ENCODE results near the gene SLC18A2. TPM values are rescaled to one million over a fixed set of nuclear protein-coding genes. Genes with fewer than 3 reads are reported as not detected.

The SLC18A2 gene
- total and polyA plus RNA-seq, 9 of the 15 experiments (the other 6 are each of a cell fraction or from before 2014, with no cell fraction given): 0.03 to 5.4 (median 0.40) TPM

- Histone ChIP-seq H3K9me3 (replicated peaks; ENCODE audit: control insufficient read depth, insufficient read depth, low read depth, low read length) (no peaks in the 10 kb centered on the region), H3K4me1 (replicated peaks in 1 of 2; ENCODE audit: control insufficient read depth in 2 of 2, insufficient read depth in 2 of 2, low read length in 2 of 2) (peaks cover 0 to 19% of the 10 kb centered on the region in 2 experiments; a peak in 3 of 5 replicates), H3K27me3 (ENCODE audit: control insufficient read depth in 2 of 2, insufficient read depth in 2 of 2, low read length in 2 of 2) (peaks cover 5 to 33% of the 10 kb centered on the region in 2 experiments; a peak in 4 of 5 replicates), H3K36me3 (ENCODE audit: control insufficient read depth, insufficient read depth, low read length) (no peaks in the 10 kb centered on the region), H3K79me2 (ENCODE audit: control insufficient read depth, insufficient read depth, low read length) (no peaks in the 10 kb centered on the region), H3K9me1 (ENCODE audit: control insufficient read depth, insufficient read depth, low read length) (no peaks in the 10 kb centered on the region), H4K20me1 (replicated peaks; ENCODE audit: control insufficient read depth, insufficient read depth, low read length) (no peaks in the 10 kb centered on the region; the same call in 1 of the 2 replicates), H3K4me2 (ENCODE audit: insufficient read depth, low read length) (peak overlapping the region; percentile 64), H3K9ac (ENCODE audit: insufficient read depth in 1 of 2, low read depth in 2 of 2, low read length in 2 of 2) (peak overlapping the region in 1 of 2 experiments; percentile 28; a peak in 2 of 4 replicates), H3K27ac (ENCODE audit: extremely low read depth, low read depth, low read length) (no peak overlapping the region), H2AFZ (ENCODE audit: low read depth, low read length) (peak overlapping the region; percentile 85), H3K4me3 (peak overlapping the region; percentile 26)
- POLR2A ChIA-PET: interaction anchor here (0.6 to 1.0 kb wide), 6 partner anchors 10 to 130 kb away, joined by 3 to 5 read pairs (median 3); no protein-coding TSS in a partner anchor
- 21% methylated on average over 15 of the region's 52 CpGs for WGBS (ENCODE audit: insufficient coverage, low coverage, missing lambda C conversion rate)
- BruUV-seq (replicated peaks): no TSS peak
- FAIRE-seq: peak; percentile 61
- peak; percentile 72 to 85 (median 82) for DNase-seq (ENCODE audit: extremely low read depth in 1 of 4, low spot score in 3 of 4)
- in situ Hi-C loops (cut with MboI) (loop anchor here (25.0 kb wide), 1 partner anchor 1021 kb away; no protein-coding TSS in a partner anchor), intact Hi-C loops (cut with micrococcal nuclease) (loop anchor here (2.0 kb wide), 2 partner anchors 104 to 232 kb away; no protein-coding TSS in a partner anchor)
- CTCF ChIA-PET (ENCODE audit: low intra/inter-chr PET ratio): interaction anchor here (0.8 to 3.5 kb wide), 6 partner anchors 103 to 1042 kb away, joined by 3 to 57 read pairs (median 4); no protein-coding TSS in a partner anchor
- peak; percentile 95 for ATAC-seq
- TF ChIP-seq MYNN (IDR thresholded peaks at IDR 0.05) (no peak), MYNN (CRISPR knock-in tag; IDR thresholded peaks at IDR 0.05) (no peak), HDAC8 (tag; IDR thresholded peaks at IDR 0.05) (no peak), SREBF1 (IDR thresholded peaks at IDR 0.05; ENCODE audit: borderline replicate concordance, low read depth, low read length) (no peak), MTA3 (IDR thresholded peaks at IDR 0.05; ENCODE audit: borderline replicate concordance) (peak; percentile 30; the same call in 1 of the 2 replicates), PYGO2 (tag; IDR thresholded peaks at IDR 0.05) (no peak), TEAD1 (CRISPR knock-in tag; IDR thresholded peaks at IDR 0.05) (peak in 1 of 2 experiments; percentile 39; a peak in 1 of 4 replicates), STAG1 (CRISPR knock-in tag; IDR thresholded peaks at IDR 0.05; ENCODE audit: borderline replicate concordance) (peak; percentile 96; the same call in 1 of the 2 replicates), ARID4B (CRISPR knock-in tag; IDR thresholded peaks at IDR 0.05) (peak; percentile 66), MAX (CRISPR knock-in tag; IDR thresholded peaks at IDR 0.05) (peak; percentile 45; the same call in 1 of the 2 replicates)
- TF ChIP-seq, protein P1, sequence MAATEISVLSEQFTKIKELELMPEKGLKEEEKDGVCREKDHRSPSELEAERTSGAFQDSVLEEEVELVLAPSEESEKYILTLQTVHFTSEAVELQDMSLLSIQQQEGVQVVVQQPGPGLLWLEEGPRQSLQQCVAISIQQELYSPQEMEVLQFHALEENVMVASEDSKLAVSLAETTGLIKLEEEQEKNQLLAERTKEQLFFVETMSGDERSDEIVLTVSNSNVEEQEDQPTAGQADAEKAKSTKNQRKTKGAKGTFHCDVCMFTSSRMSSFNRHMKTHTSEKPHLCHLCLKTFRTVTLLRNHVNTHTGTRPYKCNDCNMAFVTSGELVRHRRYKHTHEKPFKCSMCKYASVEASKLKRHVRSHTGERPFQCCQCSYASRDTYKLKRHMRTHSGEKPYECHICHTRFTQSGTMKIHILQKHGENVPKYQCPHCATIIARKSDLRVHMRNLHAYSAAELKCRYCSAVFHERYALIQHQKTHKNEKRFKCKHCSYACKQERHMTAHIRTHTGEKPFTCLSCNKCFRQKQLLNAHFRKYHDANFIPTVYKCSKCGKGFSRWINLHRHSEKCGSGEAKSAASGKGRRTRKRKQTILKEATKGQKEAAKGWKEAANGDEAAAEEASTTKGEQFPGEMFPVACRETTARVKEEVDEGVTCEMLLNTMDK (IDR thresholded peaks at IDR 0.05; ENCODE audit: borderline replicate concordance, insufficient read depth, low read depth, low read length, poor library complexity, severe bottlenecking): peak; percentile 83
- TF ChIP-seq, protein P2, sequence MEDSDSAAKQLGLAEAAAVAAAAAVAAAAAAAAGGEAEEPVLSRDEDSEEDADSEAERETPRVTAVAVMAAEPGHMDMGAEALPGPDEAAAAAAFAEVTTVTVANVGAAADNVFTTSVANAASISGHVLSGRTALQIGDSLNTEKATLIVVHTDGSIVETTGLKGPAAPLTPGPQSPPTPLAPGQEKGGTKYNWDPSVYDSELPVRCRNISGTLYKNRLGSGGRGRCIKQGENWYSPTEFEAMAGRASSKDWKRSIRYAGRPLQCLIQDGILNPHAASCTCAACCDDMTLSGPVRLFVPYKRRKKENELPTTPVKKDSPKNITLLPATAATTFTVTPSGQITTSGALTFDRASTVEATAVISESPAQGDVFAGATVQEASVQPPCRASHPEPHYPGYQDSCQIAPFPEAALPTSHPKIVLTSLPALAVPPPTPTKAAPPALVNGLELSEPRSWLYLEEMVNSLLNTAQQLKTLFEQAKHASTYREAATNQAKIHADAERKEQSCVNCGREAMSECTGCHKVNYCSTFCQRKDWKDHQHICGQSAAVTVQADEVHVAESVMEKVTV (CRISPR knock-in tag; IDR thresholded peaks at IDR 0.05): peak; percentile 87
Measured at GRCh38 chr10:117216611-117217195, 24.2 kb upstream of the SLC18A2 start.
